Stimulated activated CD8-positive, alpha-beta memory T cell treated with anti-CD3 and anti-CD28 coated beads, Interleukin-7, amount 100 ng/mL, for 24 hours (primary cell): ENCODE data around the gene CFLAR.
"Not testable (repeated sequence)": the region's sequence is repeated elsewhere in the genome, so short reads cannot be mapped to it uniquely, and the experiment has no call there.

ENCODE experiments used
- DNase-seq: peaks from one replicate; pipeline ENCODE4 v3.0.0-alpha.2; 2020; ENCODE audit warnings: low read depth

Gene CFLAR

DNA sequence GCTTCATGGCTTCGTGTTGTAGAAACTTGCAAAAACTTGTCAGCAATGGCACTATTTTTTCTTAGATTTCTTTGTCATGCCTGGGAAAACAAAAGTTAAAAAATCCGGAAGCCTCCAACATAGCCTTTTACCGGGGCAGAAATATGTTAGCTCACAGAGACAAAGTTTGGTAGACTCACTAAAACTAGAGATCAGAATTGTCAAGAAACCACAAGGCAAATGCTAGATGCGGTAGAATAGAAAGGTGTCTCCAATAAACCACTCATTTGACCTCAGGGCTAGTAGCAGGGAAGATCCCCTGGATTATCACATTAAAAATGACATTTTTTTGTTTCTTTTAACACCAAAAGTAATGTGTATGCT, 67.4 kb downstream of the CFLAR start:
- no peak for DNase-seq

- DNase-seq: not testable (repeated sequence)
Measured at GRCh38 chr2:201183835-201184234, 67.9 kb downstream of the CFLAR start.

- not testable (repeated sequence) for DNase-seq
Measured at GRCh38 chr2:201184248-201184647, 68.3 kb downstream of the CFLAR start.

DNA sequence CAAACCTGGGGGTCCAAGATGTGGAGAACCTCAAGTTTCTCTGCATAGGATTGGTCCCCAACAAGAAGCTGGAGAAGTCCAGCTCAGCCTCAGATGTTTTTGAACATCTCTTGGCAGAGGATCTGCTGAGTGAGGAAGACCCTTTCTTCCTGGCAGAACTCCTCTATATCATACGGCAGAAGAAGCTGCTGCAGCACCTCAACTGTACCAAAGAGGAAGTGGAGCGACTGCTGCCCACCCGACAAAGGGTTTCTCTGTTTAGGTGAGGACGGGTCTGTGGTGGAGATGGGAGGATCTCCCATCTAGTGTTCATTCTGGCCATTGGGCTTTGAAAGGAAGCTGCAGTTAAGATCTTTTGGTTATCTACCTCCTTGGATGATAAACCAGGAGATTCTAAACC, 69.9 kb downstream of the CFLAR start:
- DNase-seq: no peak

DNA sequence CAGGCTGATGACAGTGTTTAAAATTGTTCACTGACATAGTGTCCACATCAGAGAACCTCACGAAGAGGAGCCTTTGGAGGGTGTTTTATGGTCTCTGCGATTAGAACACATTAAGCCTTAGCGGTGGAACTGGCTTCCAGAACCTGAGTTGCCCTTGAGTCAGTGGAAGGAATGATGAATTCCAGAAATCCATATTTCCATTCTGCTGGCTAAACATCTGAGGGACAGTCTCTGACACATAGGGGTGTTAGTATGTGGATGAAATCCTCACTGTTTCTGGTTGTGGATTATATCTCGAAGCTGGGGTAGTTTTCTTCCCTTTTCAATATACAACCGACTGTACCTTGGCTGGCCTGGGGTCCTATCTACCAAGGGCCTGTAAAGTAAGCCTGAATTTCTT, 71.0 kb downstream of the CFLAR start:
- DNase-seq: no peak

DNA sequence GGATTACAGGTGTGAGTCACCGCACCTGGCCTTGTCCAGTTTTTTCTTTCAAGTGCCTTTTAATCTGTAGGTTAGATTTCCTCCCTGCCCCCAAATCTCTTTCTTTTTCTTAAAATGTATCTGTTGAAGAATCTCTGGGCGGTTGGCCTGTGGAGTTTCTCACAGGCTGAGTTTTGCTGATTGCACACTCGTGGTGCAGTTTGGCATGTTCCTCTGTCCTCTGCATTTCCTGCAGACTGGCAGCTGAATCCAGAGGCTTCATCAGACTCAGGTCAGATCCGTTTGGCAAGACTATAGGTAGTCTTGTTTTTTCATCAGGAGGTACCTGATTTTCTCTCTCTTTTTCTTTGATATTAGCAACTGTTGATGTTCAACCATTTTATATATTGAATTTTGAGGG, 72.5 kb downstream of the CFLAR start:
- DNase-seq: no peak

DNA sequence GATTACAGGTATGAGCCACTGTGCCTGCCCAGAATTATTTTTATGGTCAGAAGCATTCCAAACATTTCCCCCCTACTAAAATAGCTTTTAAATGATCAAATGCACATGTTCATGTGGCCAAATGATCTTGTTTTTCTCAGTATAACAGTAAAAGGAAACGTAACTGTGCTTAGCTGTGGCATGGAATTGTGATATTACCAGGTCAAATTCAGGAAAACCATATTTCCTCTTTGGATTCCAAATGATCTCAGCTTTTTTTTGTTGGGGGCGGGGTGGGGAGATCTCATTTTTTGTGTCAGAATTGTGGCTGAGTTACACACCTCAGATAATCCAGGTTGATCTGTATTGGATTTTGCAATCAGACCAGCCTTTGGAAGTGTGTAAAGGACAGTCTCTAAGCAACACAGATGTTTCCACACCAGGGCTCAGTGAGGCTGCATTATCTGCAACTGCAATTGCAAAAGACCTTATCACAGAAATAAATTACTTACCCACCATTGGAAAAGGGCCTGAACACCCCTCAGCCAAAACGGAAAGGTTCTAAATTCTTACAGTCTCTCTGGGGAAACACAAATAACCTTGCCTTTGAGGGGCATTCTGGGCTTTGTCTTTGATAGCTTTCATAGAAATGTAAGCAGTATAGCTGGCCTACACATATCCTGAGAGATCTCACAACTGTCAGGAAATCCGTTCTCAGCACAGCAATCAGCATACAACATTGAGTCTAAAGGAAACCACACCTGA, 75.3 kb downstream of the CFLAR start:
- DNase-seq: no peak

DNA sequence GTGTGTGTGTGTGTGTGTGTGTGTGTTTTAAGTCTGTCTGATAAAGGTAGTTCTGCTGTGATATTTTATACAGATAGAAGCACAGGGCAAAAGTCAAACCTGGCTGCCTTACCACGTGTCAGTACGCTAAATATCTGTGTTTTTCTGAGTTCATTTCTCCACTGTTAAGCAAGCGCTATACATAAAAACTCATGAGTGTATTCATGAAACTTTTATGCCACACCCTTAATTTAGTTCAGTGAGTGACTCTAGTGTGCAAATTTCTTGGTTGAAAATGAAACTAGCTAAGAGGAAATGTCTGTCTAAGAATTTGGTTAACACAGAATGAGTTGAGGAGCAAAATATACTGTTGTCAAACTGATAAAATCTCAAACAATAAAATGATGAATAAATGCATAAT, 78.1 kb downstream of the CFLAR start:
- no peak for DNase-seq

GRCh38 chr2:201195331-201195730, 79.4 kb downstream of the CFLAR start:
- DNase-seq: no peak

DNA sequence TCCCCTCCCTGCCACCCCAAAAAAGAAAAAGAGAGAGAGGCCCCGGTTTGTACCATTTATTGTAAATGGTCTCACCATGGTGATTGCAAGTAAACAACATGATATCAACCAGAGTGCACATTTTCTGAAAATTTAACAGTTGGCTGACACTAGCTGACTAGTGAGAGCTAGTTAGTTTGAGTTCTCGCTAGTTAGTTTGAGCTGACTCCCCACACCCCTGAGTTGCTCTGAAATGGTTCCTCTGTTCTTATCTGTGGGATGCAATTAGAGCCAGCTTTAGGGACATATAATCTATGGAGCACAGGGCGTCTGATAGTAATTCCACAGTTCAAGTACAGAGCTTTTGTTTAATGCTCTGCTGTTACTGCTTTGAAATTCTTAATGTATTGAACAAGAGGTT, 80.0 kb downstream of the CFLAR start:
- DNase-seq: no peak

DNA sequence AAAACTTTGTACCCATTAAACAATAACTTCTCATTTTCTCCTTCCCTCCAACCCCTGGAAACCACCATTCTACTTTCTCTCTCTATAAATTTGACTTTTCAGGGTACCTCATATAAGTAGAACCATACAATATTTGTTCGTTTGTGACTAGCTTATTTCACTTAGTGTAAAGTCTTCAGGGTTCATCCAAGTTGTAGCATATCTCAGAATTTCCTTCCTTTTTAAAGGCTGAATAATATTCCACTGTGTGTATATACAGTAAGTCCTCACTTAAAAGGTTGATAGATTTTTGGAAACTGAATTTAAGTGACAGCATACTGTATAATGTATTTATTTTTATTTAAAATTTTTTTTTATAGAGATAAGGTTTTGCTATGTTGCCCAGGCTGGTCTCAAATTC, 80.8 kb downstream of the CFLAR start:
- DNase-seq: no peak

DNA sequence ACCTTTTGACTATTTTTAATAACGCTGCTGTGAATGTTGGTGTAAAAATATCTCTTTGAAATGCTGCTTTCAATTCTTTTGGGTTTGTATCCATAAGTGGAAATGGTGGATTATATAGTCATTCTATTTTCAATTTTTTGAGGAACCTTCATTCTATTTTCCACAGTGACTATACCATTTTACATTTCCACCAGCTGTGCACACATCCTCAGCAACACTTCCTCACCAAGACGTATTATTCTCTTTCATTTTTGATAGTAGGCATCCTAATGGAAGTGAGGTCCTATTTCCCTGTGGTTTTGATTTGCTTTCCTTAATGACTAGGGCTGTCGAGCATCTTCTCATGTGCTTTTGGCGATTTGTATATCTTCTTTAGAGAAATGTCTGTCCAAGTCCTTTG, 81.8 kb downstream of the CFLAR start:
- DNase-seq: no peak

GRCh38 chr2:201199847-201200246, 83.9 kb downstream of the CFLAR start:
- no peak for DNase-seq

DNA sequence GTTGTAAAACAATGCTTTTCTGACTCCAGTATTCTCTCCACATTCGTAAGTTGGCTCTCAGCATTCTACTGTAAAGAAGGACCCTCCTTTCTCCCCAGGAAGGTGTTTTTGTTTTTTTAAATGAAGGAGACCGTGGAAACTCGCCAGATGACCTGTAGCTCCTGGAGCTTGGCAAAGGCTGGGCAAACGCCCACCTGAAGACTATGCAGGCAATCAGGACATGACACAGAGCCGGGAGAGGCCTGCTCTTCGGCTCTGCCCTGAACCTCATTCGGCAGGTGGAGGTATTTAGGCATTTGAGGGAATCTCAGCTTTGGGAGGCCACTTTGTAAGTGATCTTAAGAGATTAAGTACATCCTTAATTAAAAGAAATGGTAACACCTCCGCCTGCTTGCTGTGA, 84.4 kb downstream of the CFLAR start:
- no peak for DNase-seq

DNA sequence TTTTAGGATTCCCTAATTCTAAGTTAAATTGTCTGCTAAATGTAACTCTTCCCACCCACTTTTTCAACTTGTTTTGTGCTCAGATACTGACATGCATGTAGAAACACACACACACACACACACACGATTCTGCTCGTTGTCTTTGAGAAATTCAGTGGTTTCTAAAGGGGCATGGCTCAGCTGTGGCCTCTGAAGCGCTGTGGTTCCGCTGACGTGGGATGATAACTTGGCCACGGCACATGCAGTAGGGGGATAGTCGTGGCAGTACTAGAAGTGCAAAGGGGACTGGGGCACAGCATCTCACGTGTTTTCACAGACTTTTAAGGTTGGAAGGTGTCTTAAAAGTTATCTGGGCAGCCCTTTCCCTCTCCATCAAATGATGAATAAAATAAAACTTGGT, 85.4 kb downstream of the CFLAR start:
- no peak for DNase-seq

DNA sequence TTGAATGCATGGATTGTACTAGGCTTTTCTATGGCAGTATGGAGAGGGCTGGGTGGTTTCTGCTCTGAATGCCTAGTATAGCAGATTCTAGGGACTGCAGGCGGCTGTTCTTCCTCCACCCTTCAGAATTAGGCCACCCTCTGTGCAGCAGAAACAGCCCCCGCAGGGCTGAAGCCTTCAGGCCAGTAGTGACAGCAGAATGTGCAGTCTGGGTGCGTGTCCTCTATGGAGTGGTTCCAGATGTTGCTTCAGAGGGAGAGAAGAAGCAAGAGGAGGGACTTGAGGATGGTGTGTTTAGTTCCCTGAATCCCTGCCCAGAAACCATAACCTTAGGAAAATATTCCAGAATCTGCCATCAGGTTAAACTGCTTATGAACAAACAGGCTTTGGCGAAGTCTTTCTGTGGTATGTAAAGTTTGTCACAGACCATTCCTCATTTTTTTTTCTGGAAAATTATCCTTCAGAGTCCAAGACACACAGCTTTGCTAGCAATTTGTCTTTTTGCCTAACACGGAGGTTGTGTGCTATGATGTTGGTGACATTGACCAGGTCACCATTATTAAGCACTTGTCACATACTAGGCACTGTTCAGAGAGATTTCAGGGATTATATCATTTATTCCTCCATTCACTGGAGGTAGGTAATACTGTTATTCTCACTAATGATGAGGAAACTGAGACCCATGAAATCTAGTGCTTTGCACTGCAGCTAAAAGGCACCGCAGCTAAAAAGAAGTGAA, 88.1 kb downstream of the CFLAR start:
- DNase-seq: no peak

DNA sequence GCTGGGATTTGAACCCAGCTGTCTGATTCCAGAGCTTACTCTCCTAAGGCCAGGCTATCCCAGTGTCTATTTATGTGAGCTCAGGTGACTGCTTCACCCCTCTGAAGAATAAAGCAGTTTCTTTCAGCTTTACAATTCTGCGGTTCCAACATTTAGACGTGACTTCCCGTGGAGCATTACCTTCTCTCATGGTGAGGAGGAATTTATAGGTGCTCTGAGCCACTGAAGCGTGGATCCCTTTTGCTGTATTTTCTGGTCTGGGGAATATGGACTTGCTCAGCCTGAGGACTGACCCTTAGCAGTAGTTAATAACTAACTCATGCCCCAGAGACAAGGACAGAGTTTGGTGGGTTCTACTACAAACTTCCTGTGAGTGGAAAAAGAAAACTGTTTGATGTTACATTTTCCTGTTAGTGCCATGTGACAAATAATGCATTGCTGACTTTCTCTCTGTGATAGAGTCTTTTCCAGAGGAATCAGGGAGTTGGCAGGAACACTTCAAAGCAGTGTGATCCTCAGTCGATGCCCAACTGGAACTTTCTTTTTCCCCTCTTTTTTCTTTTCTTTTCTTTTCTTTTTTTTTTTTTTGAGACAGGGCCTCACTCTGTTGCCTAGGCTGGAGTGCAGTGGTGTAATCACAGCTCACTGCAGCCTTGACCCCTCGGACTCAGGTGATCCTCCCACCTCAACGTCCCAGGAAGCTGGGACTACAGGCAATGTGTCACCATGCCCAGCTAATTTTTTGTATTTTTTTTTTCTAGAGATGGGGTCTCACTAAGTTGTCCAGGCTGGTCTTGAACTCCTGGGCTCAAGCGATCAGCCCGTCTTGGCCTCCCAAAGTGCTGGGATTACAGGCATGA, 88.9 kb downstream of the CFLAR start:
- no peak for DNase-seq

DNA sequence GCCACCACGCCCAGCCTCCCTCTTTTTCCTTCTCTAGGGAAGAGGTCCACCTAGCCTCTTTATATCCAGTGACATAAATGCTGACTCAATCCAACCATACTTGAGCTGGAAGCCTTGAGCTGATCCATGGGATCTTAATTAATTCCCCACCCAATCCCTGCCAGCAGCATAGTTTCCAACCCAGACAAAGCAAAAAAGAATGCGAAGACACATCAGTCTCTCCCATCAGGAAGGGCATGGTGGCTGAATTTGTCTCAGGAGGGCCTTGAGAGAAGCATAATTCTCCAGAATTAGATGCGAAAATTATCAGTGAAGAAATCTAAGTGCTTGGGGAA, 89.5 kb downstream of the CFLAR start:
- DNase-seq: no peak

GRCh38 chr2:201208563-201209252, 92.7 kb downstream of the CFLAR start:
- DNase-seq: no peak

DNA sequence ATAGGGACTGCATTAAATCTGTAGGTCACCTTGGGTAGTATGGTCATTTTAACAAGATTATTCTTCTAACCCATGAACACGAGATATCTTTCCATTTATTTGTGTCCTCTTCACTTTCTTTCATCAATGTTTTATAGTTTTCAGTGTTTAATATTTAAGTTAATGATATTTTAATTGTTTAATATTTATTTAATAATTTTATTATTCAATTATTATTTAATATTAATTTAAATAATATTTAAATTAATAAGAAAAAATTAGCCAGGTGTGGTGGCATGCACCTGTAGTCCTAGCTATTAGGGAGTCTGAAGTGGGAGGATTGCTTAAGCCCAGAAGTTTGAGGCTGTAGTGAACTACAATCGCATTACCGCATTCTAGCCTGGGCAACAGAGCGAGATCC, 100.0 kb downstream of the CFLAR start:
- DNase-seq: no peak

- DNase-seq: no peak
Measured at GRCh38 chr2:201216918-201217317, 101.0 kb downstream of the CFLAR start.

- no peak for DNase-seq
Measured at GRCh38 chr2:201218780-201219179, 102.8 kb downstream of the CFLAR start.
